Left renal cortex interstitium (tissue), 4 donors: Measurements from ENCODE around the gene STK24. TPM values are rescaled to one million over a fixed set of nuclear protein-coding genes. Genes with fewer than 3 reads are reported as not detected.
"Not testable (repeated sequence)": the region's sequence is repeated elsewhere in the genome, so short reads cannot be mapped to it uniquely, and the experiment has no call there.

Experiments
- DNase-seq, 4 donors: peaks; one replicate each; pipeline ENCODE4 v3.0.0-alpha.2; 2013; ENCODE audit warnings: low read depth in 4 of 4, low spot score in 2 of 4, missing footprints in 1 of 4
- polyA plus RNA-seq, 4 donors: library from polyadenylated mRNA; unstranded; fragments of 120-200 nt; gene quantifications; one replicate each; pipeline ENCODE4 v1.2.1, GENCODE V29; 2013; ENCODE audit not compliant: insufficient read length in 4 of 4

STK24 gene
- polyA plus RNA-seq, 4 donors, result 110 to 129 (median 115) TPM

- no peak for DNase-seq
Observed at GRCh38 chr13:98420554-98421175, 156.2 kb downstream of the STK24 start.

DNA sequence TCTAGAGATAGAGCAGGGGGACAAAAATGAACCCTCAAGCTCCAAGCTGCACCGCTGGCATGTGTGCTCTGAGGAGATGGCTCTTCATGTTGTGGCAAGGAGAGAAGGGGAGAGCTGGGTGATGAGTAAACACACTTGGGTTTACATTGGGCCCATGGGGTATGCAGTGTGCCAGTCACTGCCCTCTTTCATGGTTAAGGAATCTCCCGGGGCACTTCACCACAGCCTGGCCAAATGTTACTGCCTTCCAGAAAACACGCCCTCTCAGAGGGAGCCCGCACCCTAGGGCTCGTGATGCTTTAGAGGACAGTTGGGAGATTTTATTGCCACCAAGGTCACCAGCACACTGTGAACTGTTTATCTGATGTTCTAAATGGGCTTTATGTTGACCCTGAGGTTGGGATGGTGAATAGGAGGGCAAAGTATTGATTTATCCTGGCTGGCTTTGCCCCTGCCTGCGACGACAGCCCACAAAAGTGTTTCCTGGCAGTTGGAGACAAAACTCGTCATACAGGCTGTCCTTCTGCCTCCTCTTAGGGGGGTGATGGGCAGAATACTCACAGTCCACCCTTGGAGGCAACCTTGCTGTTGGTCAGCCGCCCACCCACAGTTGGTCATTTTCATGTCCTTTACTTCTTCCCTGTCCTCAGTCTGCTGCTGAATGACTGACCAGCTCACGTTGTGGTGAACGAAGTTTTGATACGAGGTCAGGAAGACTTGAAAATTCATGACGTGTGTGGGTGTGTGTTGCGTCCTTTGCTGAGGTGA, 156.9 kb downstream of the STK24 start:
- no peak for DNase-seq

DNA sequence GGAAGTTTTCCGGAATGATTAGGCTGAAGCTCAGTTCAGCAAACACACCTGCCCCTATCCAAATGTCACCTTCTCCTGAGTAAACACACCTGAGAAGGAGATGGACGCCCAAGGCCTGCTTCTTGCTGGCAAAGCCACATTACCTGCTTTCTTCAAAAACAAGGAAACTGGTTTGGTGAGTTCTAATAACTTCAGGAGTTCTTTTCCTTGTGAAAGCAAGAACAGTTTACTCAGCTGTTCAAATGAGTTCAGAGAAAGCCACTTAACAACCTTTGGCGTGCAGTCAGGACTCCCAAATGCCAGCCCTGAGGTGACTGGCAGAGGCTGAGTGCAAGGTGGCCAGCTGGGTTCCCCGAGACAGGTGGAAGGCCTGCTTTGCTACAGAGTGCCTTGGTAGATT, 160.5 kb downstream of the STK24 start:
- DNase-seq, result no peak

DNA sequence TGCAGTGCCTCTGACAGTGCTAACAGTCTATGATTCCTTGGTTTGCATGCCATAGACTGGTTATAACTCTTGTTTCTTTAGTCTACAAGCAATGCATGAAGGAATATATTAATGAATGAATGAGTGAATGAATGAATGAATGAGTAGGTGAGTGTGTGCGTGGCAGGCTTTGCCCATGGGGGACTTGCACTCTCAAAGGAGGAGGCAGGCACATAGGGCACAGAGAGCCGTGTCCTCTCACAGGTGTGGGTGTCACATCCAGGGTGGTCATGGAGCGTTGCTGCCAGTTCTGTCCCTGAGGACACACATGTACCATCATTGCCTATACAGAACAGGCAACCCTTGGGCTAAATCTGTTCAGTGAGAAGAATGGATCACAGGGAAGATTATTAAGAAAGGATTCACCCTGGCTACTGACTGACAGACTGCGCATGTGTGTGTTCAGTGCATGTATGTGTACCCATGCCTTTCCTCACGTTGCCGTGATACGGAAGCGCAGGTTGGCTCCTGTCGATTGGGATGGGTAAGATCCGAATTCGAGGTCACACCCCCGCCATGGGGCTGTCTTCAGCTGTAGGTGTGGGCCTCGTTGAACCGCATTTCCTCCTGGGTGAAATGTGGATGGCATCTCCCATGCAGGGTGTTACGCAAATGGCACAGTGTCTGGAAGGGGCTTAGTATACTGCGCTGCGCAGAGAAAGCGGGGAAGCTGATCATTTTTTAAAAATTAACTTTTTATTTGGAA, 161.4 kb downstream of the STK24 start:
- no peak for DNase-seq

- no peak for DNase-seq
Observed at GRCh38 chr13:98413796-98414195, 163.1 kb downstream of the STK24 start.

DNA sequence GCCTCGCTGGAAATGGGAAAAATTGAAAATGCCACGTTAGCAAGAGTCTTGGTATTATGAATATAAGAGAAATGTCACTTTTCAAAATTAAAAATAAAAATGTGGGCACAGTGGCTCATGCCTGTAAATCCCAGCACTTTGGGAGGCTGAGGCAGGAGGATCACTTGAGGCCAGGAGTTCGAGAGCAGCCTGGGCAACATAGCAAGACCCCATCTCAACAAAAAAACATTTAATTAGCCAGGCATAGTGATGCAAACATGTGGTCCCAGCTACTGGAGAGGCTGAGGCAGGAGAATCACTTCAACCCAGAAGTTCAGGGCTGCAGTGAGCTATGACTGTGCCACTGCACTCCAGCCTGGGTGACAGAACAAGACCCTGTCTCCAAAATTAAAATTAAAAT, 163.6 kb downstream of the STK24 start:
- DNase-seq, result not testable (repeated sequence)

DNA sequence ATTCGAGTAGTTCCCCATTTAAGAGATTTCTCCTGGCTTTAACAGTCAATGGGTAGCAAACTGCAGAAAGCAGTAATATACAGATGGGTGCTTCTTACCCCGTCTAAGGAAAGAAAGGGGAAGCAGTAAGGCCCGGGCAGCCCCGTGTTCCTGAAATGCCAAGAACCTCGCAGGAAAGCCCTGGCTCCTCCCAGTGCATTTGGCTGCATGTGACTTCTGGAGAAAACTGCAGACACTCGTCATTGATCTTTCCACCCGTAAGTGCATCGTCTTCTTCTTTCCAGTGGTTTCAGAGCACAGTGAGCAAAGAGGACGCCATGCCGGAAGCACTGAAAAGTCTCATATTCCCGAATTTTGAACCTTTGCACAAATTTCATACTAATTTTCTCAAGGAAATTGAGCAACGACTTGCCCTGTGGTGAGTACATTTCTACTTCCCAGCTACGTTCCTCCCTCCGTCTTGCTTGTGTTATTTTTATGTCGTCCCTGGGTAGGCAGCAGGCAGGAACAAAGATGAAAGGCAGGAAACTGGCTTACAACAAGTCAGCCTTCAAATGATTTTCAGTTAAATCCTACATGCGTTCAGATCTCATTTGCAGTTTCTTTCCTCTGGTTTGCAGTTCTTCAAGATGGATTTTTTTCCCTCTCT, 165.2 kb downstream of the STK24 start:
- no peak for DNase-seq

GRCh38 chr13:98411013-98411412, 165.9 kb downstream of the STK24 start:
- no peak for DNase-seq

DNA sequence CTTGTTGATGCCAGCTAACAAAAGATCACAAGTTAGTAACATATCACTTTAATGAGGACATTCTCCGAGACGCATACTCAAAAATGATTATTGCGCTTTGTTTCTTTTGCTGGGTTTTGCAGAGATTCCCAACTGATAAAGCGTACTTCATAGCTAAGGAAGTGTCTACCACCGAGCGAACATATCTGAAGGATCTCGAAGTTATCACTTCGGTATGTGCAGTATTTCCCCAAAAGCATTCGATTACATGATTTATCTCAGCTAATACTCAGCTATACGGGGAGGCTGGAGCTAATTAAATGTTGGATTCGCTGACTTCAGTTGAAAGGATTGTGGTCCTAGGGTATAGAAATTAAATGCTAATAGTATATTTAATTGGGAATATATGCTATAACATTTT, 166.3 kb downstream of the STK24 start:
- DNase-seq, result no peak

DNA sequence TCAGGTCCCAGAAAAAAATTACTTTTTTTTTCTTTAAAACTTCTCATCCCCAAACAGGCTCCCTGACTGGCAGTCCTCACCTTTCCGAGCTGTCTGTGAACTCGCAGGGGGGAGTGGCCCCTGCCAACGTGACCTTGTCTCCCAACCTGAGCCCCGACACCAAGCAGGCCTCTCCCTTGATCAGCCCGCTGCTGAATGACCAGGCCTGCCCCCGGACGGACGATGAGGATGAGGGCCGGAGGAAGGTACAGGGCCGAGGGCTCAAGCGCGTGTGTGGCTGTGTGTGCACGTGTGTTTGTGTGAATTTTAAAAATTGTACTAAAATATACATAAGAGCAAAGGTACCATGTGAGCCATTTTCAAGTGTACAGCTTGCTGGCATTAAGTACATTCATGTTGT, 167.6 kb downstream of the STK24 start:
- no peak for DNase-seq

GRCh38 chr13:98407575-98407974, 169.3 kb downstream of the STK24 start:
- no peak for DNase-seq

- DNase-seq, result no peak
Observed at GRCh38 chr13:98406971-98407370, 169.9 kb downstream of the STK24 start.

GRCh38 chr13:98406427-98406826, 170.5 kb downstream of the STK24 start:
- no peak for DNase-seq

DNA sequence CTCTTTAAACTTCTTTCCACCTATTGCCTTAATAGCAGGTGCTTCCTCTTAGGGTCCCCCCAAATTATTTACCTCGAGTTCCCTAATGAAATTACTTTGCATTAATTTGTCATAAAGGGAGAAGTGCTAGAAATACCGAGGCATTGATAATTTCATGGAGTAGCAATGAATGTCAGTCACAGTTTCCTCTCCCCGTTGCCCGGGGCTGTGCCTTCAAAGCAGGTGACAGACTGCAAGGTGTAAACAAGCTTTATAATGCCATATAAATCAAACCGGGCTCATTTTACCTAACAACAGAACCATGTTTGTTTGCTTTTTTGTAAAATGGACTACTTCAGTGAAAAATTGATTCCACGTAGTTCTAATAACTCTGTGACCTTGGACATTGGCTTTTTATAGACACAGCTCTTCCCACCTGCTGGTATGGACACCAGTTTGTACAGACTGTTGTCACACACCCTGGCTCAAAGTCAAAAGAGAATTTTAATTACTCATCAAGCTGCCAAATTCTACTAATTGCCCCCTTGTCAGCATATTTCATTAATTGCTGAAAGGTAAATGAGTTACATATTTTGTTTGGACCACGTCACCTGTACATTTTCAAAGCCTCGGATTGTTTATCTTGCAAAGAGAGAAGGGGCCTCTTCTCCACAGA, 171.1 kb downstream of the STK24 start:
- DNase-seq, result no peak

GRCh38 chr13:98405107-98405571, 171.8 kb downstream of the STK24 start:
- DNase-seq, result no peak

- no peak for DNase-seq
Observed at GRCh38 chr13:98403076-98403475, 173.8 kb downstream of the STK24 start.

- DNase-seq, result no peak
Observed at GRCh38 chr13:98401934-98402333, 175.0 kb downstream of the STK24 start.

- DNase-seq, result no peak
Observed at GRCh38 chr13:98399756-98400155, 177.2 kb downstream of the STK24 start.

DNA sequence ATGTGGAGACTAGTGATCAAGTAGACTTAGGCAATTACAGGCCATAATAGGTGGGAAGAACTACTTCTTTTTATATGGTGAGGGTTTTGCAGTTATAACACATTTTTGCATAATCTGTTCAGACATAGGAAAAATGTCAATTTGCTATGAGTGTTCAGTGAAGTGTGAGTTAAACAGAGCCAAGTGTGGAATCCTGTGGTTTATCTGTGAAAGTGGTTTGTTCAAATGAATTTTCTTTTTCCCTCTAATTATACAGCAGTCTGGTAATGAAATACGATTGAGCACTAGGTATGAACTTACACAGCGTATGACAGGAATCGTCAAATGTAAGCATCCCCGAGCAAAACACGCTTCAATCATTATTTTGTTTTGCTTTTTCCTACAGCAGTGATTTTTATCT, 178.3 kb downstream of the STK24 start:
- no peak for DNase-seq

DNA sequence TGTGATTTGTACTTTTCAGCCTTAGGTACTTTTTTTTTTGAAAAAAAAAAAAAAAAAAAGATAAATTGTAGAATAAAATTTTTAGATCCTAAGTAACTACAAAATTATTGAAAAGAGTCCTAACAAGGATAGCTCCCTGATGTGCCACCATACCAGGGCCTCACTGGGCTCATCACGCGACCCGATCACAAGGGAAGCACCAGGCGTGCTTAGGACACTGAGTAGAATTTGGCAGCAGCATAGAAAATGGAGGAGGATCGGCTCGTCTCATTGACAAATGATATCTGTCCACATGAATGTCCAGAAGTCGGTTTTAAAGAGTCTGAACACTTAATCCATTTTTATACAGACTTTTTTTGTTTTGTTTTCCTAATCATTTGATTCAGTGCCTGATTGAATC, 179.0 kb downstream of the STK24 start:
- no peak for DNase-seq

DNA sequence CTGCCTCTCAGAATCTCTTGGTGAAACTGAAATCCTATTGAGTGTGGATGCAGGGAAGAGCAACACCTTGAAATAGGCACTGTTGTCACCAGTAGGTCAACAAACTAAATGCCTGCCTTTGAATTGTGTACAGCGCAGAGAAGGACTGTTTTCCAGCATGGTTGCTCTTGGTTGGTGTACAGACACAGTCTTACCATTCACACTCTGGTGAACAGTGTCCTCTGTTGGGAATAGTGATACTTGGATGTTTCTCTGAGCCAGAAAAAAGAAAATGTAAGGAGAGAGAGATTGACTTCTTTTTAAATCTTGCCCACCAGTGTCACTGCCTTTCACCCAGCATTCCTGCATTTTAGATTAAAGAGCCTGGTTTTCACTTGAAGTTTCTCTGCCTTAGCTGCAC, 179.7 kb downstream of the STK24 start:
- no peak for DNase-seq
